ENCODE results near the gene RTTN.

RTTN gene

DNA sequence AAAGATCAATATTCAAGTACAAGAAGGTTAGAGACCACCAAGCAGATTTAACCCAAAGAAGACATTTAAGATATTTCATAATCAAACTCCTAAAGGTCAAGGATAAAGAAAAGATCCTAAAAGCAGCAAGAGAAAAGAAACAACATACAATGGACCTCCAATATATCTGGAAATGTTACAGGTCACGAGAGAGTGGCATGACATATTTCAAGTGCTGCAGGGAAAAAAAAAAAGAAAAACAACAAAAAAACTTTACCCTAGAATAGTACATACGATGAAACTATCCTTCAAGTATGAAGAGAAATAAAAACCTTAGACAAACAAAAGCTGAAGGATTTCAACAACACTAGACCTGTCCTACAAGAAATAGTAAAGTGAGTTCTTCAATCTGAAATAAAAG, 166.3 kb downstream of the RTTN start:
- TF ChIP-seq Cebpa-rat (IDR thresholded peaks at IDR 0.05) = no peak
- Histone ChIP-seq H4K20me1 (no peaks in the 10 kb centered on the region), H3K27ac (no peak overlapping the region), H3K27me3 (no peaks in the 10 kb centered on the region), H3K4me2 (no peak overlapping the region), H3K4me1 (peaks cover 20% of the 10 kb centered on the region), H3K4me3 (no peak overlapping the region), H3K9ac (no peak overlapping the region), H3K36me3 (peaks cover 39% of the 10 kb centered on the region), H3K9me3 (peaks cover 11% of the 10 kb centered on the region; the same call in 1 of the 2 replicates)

DNA sequence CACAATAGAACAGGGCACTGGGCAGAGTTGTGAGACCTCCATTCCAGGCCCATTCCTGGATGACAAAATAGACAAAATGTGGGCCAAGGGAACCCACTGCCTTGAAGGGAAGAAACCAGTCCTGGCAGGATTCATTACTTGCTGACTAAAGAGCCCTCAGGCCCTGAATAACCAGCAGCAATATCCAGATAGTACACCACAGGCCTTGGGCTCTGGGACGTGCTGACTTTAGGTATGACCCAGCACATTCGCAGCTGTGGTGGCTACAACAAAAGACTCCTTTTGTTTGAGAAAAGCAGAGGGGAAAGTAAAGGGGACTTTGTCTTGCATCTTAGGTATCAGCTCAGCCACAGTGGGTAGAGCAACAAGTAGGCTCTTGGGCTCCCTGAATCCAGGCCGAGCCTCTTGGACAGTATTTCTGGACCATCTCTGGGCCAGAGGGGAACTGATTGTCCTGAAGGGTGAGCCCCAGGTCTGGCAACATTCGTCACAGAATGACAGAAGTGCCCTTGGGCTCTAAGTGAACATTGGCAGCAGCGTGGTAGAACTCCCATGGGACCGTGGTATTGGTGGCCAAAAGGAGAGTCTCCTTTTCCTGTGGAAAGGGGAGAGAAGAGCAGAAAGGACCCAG, 167.9 kb downstream of the RTTN start:
- Histone ChIP-seq H3K4me3 (no peak overlapping the region), H3K4me1 (peaks cover 20% of the 10 kb centered on the region), H3K9ac (no peak overlapping the region), H3K4me2 (peak overlapping the region; percentile 33), H4K20me1 (no peaks in the 10 kb centered on the region), H3K36me3 (peaks cover 35% of the 10 kb centered on the region), H3K27ac (no peak overlapping the region), H3K9me3 (peaks cover 11% of the 10 kb centered on the region; the same call in 1 of the 2 replicates), H3K27me3 (no peaks in the 10 kb centered on the region)
- no peak for TF ChIP-seq Cebpa-rat (IDR thresholded peaks at IDR 0.05)

DNA sequence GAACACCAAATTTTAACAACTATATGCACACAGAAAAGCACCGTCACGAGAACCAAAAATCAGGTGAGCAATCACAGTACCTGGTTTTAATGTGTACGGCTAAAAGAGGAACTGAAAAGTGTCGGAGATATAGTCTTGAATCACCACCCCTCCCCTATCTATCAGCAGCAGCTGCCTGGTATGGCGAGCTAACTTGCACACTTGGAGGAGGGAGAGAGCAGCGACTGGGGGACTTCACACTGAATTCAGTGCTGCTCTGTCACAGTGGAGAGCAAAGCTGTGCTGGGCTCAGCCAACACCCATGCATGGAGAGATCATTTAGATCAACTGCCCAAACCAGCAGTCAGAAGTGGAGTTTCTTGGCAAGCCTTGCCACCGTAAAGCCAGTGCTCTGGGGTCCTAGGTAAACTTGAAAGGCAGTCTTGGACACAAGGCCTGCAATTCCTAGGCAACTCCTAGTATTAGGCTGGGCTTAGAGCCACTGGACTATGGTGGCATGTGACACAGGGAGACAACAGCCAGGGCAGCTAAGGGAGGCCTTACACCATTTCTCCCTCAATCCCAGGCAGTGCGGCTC, 168.6 kb downstream of the RTTN start:
- no peak overlapping the region for H3K9ac ChIP-seq
- no peak for TF ChIP-seq Cebpa-rat (IDR thresholded peaks at IDR 0.05)

DNA sequence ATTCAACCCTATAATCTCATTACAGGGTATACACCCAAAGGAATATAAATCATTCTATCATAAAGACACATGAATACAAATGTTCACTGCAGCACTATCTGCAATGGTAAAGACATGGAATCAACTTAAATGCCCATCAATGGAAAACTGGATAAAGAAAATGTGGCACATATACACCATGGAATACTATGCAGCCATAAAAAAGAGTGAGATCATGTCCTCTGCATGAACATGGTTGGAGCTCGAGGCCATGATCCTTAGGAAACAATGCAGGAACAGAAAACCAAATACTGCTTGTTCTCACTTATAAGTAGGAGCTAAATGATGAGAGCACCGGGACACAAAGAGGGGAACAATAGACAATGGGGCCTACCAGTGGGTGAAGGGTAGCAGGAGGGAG, 169.3 kb downstream of the RTTN start:
- TF ChIP-seq Cebpa-rat (IDR thresholded peaks at IDR 0.05) = no peak
- H3K36me3 ChIP-seq = peaks cover 38% of the 10 kb centered on the region
- H3K27me3 ChIP-seq = no peaks in the 10 kb centered on the region
- H3K9me3 ChIP-seq = peaks cover 11% of the 10 kb centered on the region; the same call in 1 of the 2 replicates
- H3K27ac ChIP-seq = no peak overlapping the region
- no peak overlapping the region for H3K4me2 ChIP-seq
- H3K9ac ChIP-seq = no peak overlapping the region
- no peak overlapping the region for H3K4me3 ChIP-seq
- peaks cover 10% of the 10 kb centered on the region for H3K4me1 ChIP-seq
- no peaks in the 10 kb centered on the region for H4K20me1 ChIP-seq

More for the DNA sequence above, 168.6 kb downstream of the RTTN start:
- H4K20me1 ChIP-seq = no peaks in the 10 kb centered on the region
- no peaks in the 10 kb centered on the region for H3K27me3 ChIP-seq
- no peak overlapping the region for H3K4me3 ChIP-seq
- H3K4me1 ChIP-seq = peaks cover 16% of the 10 kb centered on the region
- H3K36me3 ChIP-seq = peaks cover 38% of the 10 kb centered on the region
- peaks cover 11% of the 10 kb centered on the region; the same call in 1 of the 2 replicates for H3K9me3 ChIP-seq
- H3K27ac ChIP-seq = no peak overlapping the region
- no peak overlapping the region for H3K4me2 ChIP-seq

DNA sequence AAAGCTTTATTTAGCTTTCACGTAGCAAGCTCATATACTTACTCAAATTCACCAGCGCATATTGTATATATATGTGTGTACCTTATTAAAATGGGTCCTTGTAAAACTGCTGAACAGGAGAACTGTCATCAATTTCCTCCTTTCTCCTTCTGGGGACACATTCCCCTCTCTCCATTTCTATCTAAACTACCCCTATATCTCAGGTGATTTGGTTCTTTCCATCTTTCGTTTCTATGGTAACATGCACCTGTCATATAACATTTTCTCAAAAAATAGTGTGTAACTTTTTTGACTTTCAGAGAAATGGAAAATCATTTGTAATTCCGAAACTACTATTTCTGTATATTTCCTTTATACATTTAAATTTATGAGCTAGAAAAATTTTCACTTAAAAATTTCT, 174.3 kb downstream of the RTTN start:
- Histone ChIP-seq H3K4me1 (peaks cover 7% of the 10 kb centered on the region; the same call in 1 of the 2 replicates), H3K27ac (no peak overlapping the region), H3K27me3 (no peaks in the 10 kb centered on the region), H4K20me1 (no peaks in the 10 kb centered on the region), H3K4me2 (no peak overlapping the region), H3K9ac (no peak overlapping the region), H3K36me3 (peaks cover 35% of the 10 kb centered on the region), H3K9me3 (peaks cover 3% of the 10 kb centered on the region; the same call in 1 of the 2 replicates), H3K4me3 (no peak overlapping the region)
- no peak for TF ChIP-seq Cebpa-rat (IDR thresholded peaks at IDR 0.05)

DNA sequence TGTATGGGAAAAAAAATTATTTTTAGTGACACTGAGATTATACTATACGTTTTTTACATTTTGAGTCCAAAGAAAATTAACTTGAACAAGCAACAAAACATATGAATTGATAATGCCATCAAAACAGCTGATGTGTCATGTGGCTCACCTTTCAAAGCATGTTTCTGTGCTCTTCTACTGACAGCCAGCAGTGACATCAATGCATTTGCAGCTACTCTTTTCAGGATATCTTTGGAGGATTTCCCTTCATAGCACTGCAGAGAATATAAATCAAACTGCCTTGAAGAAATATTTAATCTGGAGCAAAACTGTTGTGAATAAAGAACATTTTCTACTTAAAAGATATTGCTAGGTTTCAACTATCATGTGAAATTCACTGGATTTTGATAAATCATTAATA, 174.8 kb downstream of the RTTN start:
- no peak for TF ChIP-seq Cebpa-rat (IDR thresholded peaks at IDR 0.05)
- H3K4me1 ChIP-seq = peaks cover 7% of the 10 kb centered on the region; the same call in 1 of the 2 replicates
- no peaks in the 10 kb centered on the region for H3K27me3 ChIP-seq
- H3K9me3 ChIP-seq = no peaks in the 10 kb centered on the region
- H4K20me1 ChIP-seq = no peaks in the 10 kb centered on the region
- H3K4me3 ChIP-seq = no peak overlapping the region
- H3K4me2 ChIP-seq = no peak overlapping the region
- peaks cover 36% of the 10 kb centered on the region for H3K36me3 ChIP-seq
- H3K9ac ChIP-seq = no peak overlapping the region
- no peak overlapping the region for H3K27ac ChIP-seq

DNA sequence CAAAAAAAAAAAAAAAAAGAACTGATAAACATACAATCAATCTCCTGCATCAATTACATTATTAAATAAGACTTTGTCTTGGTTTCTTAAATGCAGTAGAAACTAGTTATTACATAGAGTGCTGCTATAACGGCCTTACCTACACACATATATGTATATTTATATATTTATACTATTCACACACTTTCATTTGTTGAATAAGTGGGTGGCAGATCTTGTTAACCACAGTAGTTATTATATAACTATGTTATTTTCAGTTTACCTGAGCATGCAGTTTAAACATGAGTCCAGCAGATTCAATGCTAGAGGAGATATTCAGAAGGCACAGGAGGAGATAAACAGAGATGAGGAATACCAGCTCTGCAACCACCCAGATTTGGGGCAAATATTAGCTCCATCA, 176.3 kb downstream of the RTTN start:
- TF ChIP-seq Cebpa-rat (IDR thresholded peaks at IDR 0.05) = no peak
- H4K20me1 ChIP-seq = no peaks in the 10 kb centered on the region
- H3K27ac ChIP-seq = no peak overlapping the region
- peaks cover 50% of the 10 kb centered on the region for H3K36me3 ChIP-seq
- H3K9ac ChIP-seq = no peak overlapping the region
- no peak overlapping the region for H3K4me2 ChIP-seq
- no peak overlapping the region for H3K4me3 ChIP-seq
- H3K4me1 ChIP-seq = peaks cover 14% of the 10 kb centered on the region
- H3K9me3 ChIP-seq = no peaks in the 10 kb centered on the region
- no peaks in the 10 kb centered on the region for H3K27me3 ChIP-seq

DNA sequence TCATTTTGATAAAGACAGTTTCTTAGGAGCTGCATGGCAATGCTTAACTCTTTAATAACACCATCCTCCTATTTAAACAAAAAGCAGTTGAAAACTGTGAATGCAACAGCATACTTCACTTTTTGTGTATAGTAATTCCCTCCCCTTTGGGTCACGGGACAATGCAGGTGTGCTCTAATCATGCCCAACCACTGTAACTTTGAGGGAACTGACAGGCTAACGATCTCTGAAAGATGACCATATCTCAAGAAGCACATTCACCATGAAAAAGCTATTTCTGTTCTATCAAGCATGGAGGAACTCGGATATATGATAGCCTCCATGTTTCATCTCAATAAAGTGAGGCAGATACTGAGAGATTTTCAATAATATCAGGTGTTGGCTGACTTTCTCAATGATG, 176.8 kb downstream of the RTTN start:
- peak overlapping the region; percentile 29; the same call in 1 of the 2 replicates for H3K4me2 ChIP-seq
- H4K20me1 ChIP-seq = no peaks in the 10 kb centered on the region
- peaks cover 14% of the 10 kb centered on the region for H3K4me1 ChIP-seq

DNA sequence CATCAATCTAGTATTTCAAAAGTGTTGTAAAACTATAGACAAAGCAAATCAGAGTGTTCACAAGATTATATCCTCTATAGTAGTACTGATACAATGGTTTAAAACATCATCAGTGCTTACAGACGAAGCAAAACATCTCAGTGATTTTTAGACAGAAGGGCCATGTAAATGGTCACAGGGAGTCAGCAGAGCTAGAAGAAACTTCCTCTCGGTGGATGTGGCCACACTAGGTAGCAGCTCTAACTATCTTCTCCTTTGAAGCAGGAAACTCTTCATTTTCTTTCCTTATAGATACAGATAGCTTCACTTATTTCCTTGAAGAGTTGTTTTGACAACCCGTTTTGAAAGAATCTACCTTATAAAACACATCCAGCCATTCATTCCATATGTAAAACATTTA, 177.4 kb downstream of the RTTN start:
- Histone ChIP-seq H3K36me3 (peaks cover 59% of the 10 kb centered on the region), H3K27ac (no peak overlapping the region), H3K9ac (no peak overlapping the region), H3K9me3 (no peaks in the 10 kb centered on the region), H4K20me1 (no peaks in the 10 kb centered on the region), H3K4me1 (peaks cover 14% of the 10 kb centered on the region), H3K27me3 (no peaks in the 10 kb centered on the region), H3K4me2 (no peak overlapping the region), H3K4me3 (no peak overlapping the region)
- no peak for TF ChIP-seq Cebpa-rat (IDR thresholded peaks at IDR 0.05)

More for the DNA sequence above, 176.8 kb downstream of the RTTN start:
- no peaks in the 10 kb centered on the region for H3K27me3 ChIP-seq
- no peak overlapping the region for H3K9ac ChIP-seq
- TF ChIP-seq Cebpa-rat (IDR thresholded peaks at IDR 0.05) = no peak
- no peak overlapping the region for H3K27ac ChIP-seq
- H3K36me3 ChIP-seq = peaks cover 54% of the 10 kb centered on the region
- no peaks in the 10 kb centered on the region for H3K9me3 ChIP-seq
- H3K4me3 ChIP-seq = no peak overlapping the region

DNA sequence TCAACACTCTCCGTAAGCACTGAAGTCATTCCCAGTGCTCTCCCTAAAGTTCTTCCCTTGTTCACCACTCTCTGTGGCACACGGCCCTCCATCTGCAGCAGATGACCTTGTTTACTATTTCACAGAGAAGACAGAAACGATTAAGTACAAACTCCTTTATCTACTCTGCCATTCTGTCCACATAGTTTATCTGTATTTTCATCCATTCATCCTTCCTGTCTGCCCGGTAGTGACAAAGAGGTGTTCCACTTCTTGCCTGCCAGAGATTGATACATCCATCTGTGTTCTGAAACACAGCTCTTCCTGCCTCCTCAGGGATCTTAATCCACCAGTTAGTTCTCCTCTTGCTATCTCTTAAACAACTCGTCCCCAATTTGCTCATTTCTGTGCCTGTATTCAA, 179.9 kb downstream of the RTTN start:
- no peak for TF ChIP-seq Cebpa-rat (IDR thresholded peaks at IDR 0.05)
- peaks cover 62% of the 10 kb centered on the region for H3K36me3 ChIP-seq
- H3K27me3 ChIP-seq = no peaks in the 10 kb centered on the region
- no peak overlapping the region for H3K27ac ChIP-seq
- peaks cover 14% of the 10 kb centered on the region for H3K4me1 ChIP-seq
- no peaks in the 10 kb centered on the region for H3K9me3 ChIP-seq
- no peak overlapping the region for H3K9ac ChIP-seq
- no peaks in the 10 kb centered on the region for H4K20me1 ChIP-seq
- H3K4me3 ChIP-seq = no peak overlapping the region
- H3K4me2 ChIP-seq = no peak overlapping the region

Data from BLaER1 (cell line).